ENCODE measurements around the gene SF3A2.

Gene SF3A2

GRCh38 chr19:2228157-2229030, 8.2 kb upstream of the SF3A2 start:
- no peaks in the 10 kb centered on the region for H3F3A ChIP-seq (ENCODE audit: insufficient read depth, low read length)
- H3K9ac ChIP-seq (ENCODE audit: low read length), result peak overlapping the region; percentile 86
- H3K79me2 ChIP-seq (ENCODE audit: insufficient read depth, low read length), result no peaks in the 10 kb centered on the region
- TF ChIP-seq EZH2 (IDR thresholded peaks at IDR 0.05; ENCODE audit: borderline replicate concordance, low read length) (no peak), CTCF (IDR thresholded peaks at IDR 0.05; ENCODE audit: low read length) (no peak)
- no peaks in the 10 kb centered on the region for H3K27me3 ChIP-seq (ENCODE audit: insufficient read depth, low read length)
- no peaks in the 10 kb centered on the region for H3K9me2 ChIP-seq (ENCODE audit: low read depth, low read length)
- peaks cover 66% of the 10 kb centered on the region for H3K4me1 ChIP-seq (ENCODE audit: insufficient read depth, low read length, severe bottlenecking)
- peak overlapping the region; percentile 87 for H3K4me2 ChIP-seq (ENCODE audit: low read length)
- H3K27ac ChIP-seq (ENCODE audit: low read depth, low read length, poor library complexity, severe bottlenecking), result peak overlapping the region; percentile 92
- H3K36me3 ChIP-seq (ENCODE audit: insufficient read depth, low read length), result peaks cover 57% of the 10 kb centered on the region
- H2AFZ ChIP-seq (ENCODE audit: low read length), result no peak overlapping the region
- H3K4me3 ChIP-seq (ENCODE audit: low read depth, low read length, poor library complexity, severe bottlenecking), result peak overlapping the region; percentile 57
- H3K9me3 ChIP-seq (ENCODE audit: low read length), result no peaks in the 10 kb centered on the region
- no peaks in the 10 kb centered on the region for H4K20me1 ChIP-seq (ENCODE audit: insufficient read depth, low read length)

- Histone ChIP-seq H3K36me3 (ENCODE audit: insufficient read depth, low read length) (peaks cover 61% of the 10 kb centered on the region), H3K27me3 (ENCODE audit: insufficient read depth, low read length) (no peaks in the 10 kb centered on the region), H3K9me3 (ENCODE audit: low read length) (no peaks in the 10 kb centered on the region), H3K9ac (ENCODE audit: low read length) (peak overlapping the region; percentile 86; the same call in 1 of the 2 replicates), H3K79me2 (ENCODE audit: insufficient read depth, low read length) (no peaks in the 10 kb centered on the region), H3K4me2 (ENCODE audit: low read length) (peak overlapping the region; percentile 87; the same call in 1 of the 2 replicates), H3F3A (ENCODE audit: insufficient read depth, low read length) (no peaks in the 10 kb centered on the region), H3K4me3 (ENCODE audit: low read depth, low read length, poor library complexity, severe bottlenecking) (peak overlapping the region; percentile 57), H4K20me1 (ENCODE audit: insufficient read depth, low read length) (no peaks in the 10 kb centered on the region), H2AFZ (ENCODE audit: low read length) (no peak overlapping the region), H3K27ac (ENCODE audit: low read depth, low read length, poor library complexity, severe bottlenecking) (peak overlapping the region; percentile 92), H3K4me1 (ENCODE audit: insufficient read depth, low read length, severe bottlenecking) (peaks cover 68% of the 10 kb centered on the region), H3K9me2 (ENCODE audit: low read depth, low read length) (no peaks in the 10 kb centered on the region)
- TF ChIP-seq EZH2 (IDR thresholded peaks at IDR 0.05; ENCODE audit: borderline replicate concordance, low read length), result no peak
- TF ChIP-seq CTCF (IDR thresholded peaks at IDR 0.05; ENCODE audit: low read length), result no peak
Observed at GRCh38 chr19:2229103-2230032, 7.3 kb upstream of the SF3A2 start.

GRCh38 chr19:2230033-2230531, 6.5 kb upstream of the SF3A2 start:
- Histone ChIP-seq H3F3A (ENCODE audit: insufficient read depth, low read length) (no peaks in the 10 kb centered on the region), H3K4me3 (ENCODE audit: low read depth, low read length, poor library complexity, severe bottlenecking) (no peak overlapping the region), H2AFZ (ENCODE audit: low read length) (no peak overlapping the region), H3K36me3 (ENCODE audit: insufficient read depth, low read length) (peaks cover 54% of the 10 kb centered on the region), H4K20me1 (ENCODE audit: insufficient read depth, low read length) (no peaks in the 10 kb centered on the region), H3K9ac (ENCODE audit: low read length) (no peak overlapping the region), H3K4me2 (ENCODE audit: low read length) (no peak overlapping the region), H3K27ac (ENCODE audit: low read depth, low read length, poor library complexity, severe bottlenecking) (no peak overlapping the region), H3K4me1 (ENCODE audit: insufficient read depth, low read length, severe bottlenecking) (peaks cover 70% of the 10 kb centered on the region), H3K9me3 (ENCODE audit: low read length) (no peaks in the 10 kb centered on the region), H3K9me2 (ENCODE audit: low read depth, low read length) (no peaks in the 10 kb centered on the region), H3K27me3 (ENCODE audit: insufficient read depth, low read length) (no peaks in the 10 kb centered on the region), H3K79me2 (ENCODE audit: insufficient read depth, low read length) (peaks cover 2% of the 10 kb centered on the region; the same call in 1 of the 2 replicates)
- TF ChIP-seq CTCF (IDR thresholded peaks at IDR 0.05; ENCODE audit: low read length) (no peak), EZH2 (IDR thresholded peaks at IDR 0.05; ENCODE audit: borderline replicate concordance, low read length) (no peak)
